ENCODE results near the gene UTP3.
"Not testable (repeated sequence)": the region's sequence is repeated elsewhere in the genome, so short reads cannot be mapped to it uniquely, and the experiment has no call there.

UTP3 gene, protein sequence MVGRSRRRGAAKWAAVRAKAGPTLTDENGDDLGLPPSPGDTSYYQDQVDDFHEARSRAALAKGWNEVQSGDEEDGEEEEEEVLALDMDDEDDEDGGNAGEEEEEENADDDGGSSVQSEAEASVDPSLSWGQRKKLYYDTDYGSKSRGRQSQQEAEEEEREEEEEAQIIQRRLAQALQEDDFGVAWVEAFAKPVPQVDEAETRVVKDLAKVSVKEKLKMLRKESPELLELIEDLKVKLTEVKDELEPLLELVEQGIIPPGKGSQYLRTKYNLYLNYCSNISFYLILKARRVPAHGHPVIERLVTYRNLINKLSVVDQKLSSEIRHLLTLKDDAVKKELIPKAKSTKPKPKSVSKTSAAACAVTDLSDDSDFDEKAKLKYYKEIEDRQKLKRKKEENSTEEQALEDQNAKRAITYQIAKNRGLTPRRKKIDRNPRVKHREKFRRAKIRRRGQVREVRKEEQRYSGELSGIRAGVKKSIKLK

DNA sequence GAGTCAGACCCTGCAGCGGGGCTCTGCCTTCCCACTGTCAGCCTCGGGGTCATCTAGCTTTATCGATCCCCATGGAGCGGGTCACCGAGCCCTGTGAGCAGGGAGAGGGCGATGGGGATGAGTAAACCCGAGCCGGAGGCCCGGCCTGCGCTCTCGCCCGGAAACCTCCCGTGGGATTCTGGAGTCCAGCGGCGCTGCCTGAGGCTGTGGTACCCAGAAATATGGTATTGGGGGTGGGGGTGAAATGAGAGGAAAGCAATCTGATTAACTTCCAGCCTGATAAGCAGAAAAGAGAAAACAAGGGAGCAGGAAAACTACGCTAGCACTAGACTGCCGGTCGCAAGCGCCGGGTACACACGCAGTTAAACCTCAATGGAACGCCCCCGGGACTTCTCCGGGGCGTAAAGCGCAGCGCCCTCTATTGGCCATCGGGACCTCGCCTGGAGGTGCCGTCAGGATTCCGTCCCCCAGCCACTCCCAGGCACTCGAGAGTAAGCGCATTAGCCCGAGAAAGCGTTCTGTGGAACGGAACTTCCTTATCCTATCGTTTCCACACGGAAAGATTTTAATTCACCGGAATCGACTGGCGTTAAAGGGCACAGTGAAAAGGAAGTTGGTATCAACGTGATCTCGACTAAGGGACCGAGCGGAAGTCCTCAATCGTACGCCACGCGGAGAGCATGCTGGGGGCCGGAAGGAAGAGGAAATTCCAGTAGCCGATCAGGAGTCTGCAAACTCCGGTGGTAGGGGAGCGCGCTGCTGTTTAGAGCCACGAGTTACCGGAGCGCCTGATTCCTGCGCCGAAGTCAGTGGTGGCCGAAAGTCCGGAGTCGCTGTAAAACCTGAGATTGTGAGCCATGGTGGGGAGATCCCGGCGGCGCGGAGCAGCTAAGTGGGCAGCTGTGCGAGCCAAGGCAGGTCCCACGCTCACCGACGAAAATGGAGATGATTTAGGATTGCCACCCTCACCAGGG, at the start of gene UTP3:
TSS of gene UTP3 (plus strand) at position 712 of the 974 bp plus-strand sequence. CDS start at position 858, 146 bp downstream.
- peak; percentile 63 for DNase-seq (ENCODE audit: low spot score)

- DNase-seq (ENCODE audit: low spot score), result no peak
Measured at GRCh38 chr4:70640192-70640591, 48.1 kb upstream of the UTP3 start.

- not testable (repeated sequence) for DNase-seq (ENCODE audit: low spot score)
Measured at GRCh38 chr4:70650741-70651140, 37.6 kb upstream of the UTP3 start.

GRCh38 chr4:70651864-70652506, 36.3 kb upstream of the UTP3 start:
- peak; percentile 6 for DNase-seq (ENCODE audit: low spot score)

- no peak for DNase-seq (ENCODE audit: low spot score)
Measured at GRCh38 chr4:70654605-70655011, 33.7 kb upstream of the UTP3 start.

DNA sequence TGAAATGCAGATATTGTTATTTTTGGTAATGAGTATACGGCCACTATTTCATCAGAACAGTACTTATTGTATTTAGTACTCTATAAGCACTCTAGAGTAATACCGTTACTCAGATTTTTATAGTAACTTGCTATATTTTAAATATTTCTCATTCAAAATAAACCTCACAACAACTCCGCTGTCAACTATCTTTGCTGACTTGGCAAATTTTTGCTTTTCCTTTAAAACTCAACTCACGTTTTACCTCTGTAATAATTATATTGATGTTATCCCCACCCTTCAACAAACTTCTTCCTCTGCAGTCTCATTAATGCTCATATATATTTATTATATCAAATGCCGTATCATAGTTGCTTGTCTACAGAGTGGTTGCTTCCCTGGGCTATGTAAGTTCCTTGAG, 31.0 kb upstream of the UTP3 start:
- DNase-seq (ENCODE audit: low spot score), result no peak

DNA sequence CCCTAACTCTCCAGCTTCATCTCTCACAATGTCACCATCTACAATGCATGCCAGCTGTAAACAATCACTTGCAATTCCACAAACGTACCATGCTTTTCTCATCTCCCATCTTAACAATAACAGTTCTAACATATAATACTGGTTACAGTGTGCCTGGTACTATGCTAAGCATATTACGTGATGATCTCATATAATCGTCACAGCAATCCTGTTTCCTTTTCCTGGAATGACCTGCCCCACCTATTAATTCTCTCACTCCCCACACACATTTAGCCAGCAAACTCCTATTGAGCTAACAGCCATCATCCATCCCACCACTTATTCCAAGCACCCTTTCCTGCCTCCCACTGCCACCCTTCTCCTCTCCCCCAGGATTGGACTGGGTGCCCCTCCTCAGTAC, 29.9 kb upstream of the UTP3 start:
- DNase-seq (ENCODE audit: low spot score), result no peak

DNA sequence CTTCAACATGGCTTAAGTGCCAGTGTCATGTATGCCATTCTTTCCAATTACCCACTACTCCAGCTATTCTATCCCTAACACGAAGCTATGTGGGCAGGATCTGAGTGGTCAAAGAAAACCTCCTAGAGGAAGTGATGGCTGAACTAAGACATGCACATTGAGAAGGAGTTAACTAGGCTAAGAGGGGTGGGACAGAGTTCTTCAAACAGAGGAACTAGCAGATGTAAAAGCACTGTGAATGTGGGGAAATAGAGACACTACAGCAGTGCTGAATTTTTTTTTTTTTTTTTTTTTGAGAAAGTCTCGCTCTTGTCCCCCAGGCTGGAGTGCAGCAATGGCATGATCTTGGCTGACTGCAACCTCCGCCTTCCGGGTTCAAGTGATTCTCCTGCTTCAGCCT, 28.2 kb upstream of the UTP3 start:
- no peak for DNase-seq (ENCODE audit: low spot score)

- not testable (repeated sequence) for DNase-seq (ENCODE audit: low spot score)
Measured at GRCh38 chr4:70661309-70661922, 26.9 kb upstream of the UTP3 start.

DNA sequence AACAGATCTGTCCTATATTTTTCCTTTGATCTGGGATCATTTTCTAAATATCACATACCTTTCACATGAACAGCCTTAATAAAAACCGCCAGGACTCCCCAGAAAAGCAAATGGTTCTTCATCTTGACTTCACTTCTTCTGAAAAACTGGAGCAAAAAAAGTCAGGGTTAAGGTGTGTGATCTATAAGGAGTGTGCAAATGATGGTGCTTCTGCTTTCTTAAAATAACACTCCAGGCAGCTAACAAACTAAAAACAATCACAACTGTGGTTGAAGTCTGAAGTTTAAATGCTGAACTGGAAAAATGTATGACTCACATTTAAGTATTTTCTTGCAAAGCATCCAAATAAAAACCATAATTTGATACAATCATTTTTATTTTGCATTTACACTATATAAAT, 22.0 kb upstream of the UTP3 start, which contains the start of gene JCHAIN:
TSS of gene JCHAIN (minus strand) at position 140 of the 400 bp plus-strand sequence. CDS start at position 122, 18 bp downstream.
- DNase-seq (ENCODE audit: low spot score), result no peak

DNA sequence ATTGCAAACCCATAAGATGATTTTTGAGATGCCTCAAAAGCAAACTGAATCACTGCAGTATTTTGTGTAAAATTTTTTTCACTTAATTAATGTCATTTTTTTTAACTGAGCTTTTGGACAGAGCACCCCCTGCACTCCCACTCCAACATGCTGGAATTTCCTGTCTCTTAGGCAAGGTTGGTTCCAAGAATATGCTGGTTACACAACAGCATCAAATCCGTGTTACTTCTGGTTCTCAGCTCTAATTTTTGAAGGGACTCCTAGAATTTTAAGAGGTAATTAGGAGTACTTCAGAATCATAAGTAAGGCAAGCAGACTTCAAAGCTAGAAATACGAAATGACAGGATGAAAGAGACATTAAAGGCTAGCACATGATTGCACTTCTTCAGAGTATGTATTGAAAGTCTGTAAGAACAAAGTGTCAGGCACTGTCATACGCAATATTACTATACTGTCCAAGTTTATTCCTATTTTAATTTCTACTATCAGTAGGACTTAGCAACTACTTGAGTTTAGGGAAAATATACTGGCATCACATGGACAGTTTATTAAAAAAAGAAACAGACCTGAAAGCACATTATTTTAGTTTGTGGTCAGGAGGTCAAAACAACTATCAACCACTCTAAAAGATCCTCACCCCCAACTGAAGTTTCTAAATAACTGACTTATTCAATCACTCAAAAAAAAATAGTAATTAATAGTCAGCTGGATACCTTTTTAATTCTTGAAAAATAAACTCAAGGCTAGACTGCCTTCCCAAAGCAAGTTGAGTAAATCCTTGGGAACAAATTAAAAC, 20.4 kb upstream of the UTP3 start:
- no peak for DNase-seq (ENCODE audit: low spot score)

DNA sequence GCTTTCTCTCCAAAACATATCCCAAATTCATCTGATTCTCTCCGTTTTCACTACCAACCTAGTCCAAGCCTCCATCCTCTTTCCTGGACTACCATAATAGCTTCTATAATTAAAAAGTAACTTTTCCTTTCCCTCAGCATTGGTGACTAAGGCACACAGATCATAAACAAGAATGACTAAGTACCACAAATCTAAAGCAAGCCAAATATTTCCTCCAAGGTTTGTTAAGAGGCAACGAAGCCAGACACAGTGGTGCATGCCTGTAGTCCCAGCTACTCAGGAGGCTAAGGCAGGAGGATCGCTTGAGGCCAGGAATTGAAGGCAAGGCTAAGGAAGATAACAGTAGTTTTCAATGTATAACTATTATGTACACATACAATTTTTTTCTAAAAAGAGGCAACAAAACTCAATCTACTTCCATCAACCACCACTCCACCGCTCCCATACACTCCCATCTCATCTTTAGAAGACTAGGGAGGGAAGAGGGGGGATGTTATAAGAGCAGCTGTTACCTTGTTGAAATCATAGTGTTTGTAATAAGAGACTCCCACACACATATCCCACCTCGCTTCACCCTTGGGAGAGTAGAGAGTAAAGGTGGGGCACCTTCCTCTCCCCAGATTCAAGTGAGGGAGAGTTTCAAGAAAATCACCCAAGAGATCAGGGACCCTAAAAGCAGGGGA, 17.9 kb upstream of the UTP3 start:
- no peak for DNase-seq (ENCODE audit: low spot score)

- no peak for DNase-seq (ENCODE audit: low spot score)
Measured at GRCh38 chr4:70671091-70671490, 17.2 kb upstream of the UTP3 start.

DNA sequence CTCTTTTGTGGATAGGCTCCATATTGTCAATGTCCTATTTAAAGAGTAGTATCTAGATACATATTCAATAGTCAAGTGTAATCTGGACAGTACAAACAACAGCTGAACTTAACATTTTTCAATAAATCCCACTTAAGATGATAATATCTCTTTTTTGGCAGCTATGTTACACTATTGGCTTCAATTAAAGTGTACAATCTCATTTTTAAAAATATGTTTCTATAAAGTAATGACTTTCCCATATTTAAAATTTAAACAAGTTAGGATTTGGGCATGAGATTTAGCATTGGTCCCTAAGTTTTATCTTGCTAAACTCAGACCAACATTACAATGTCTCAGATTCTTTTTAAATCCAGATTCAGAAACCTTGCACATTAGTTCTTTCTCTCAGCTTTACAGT, 14.1 kb upstream of the UTP3 start:
- DNase-seq (ENCODE audit: low spot score), result no peak

DNA sequence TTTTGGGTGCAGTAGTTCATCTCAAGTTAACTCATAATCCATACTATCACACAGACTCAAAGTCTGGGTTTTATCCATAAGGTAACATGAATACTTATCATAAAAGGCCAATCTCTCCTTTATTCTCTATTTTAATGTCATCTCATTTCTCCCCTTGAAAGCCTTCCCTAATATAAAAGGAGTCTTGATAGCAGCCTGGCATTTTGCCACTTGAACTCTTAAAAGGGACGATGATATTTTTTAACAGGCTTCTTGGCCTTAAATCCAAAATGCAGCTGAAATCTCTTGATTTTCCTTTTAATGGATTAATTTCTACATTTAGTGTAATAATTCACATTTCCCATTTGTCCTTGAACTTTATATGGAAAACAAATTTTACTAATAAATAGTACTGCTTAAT, 13.6 kb upstream of the UTP3 start:
- DNase-seq (ENCODE audit: low spot score), result no peak

DNA sequence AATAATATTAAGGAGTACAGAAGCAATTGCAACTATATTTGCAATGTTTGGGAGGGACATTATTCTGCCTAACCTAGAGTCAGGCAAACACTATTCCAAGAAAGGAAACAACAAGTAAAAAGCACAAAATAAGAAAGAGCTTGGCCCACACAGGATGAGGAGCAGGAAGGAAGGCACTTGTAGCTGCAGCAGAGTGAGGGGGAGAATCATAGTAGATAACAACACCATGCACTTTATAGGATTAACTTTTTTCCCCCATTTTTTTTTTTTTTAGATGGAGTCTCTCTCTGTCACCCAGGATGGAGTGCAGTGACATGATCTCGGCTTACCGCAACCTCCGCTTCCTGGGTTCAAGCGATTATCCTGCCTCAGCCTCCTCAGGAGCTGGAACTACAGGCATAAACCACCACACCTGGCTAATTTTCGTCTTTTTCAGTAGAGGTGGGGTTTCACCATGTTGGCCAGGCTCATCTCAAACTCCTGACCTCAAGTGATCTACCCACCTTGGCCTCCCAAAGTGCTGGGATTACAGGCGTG, 11.7 kb upstream of the UTP3 start:
- DNase-seq (ENCODE audit: low spot score), result no peak

GRCh38 chr4:70678383-70678999, 9.8 kb upstream of the UTP3 start:
- DNase-seq (ENCODE audit: low spot score), result no peak

GRCh38 chr4:70680934-70681333, 7.4 kb upstream of the UTP3 start:
- DNase-seq (ENCODE audit: low spot score), result no peak

- DNase-seq (ENCODE audit: low spot score), result no peak
Measured at GRCh38 chr4:70681704-70682103, 6.6 kb upstream of the UTP3 start.
